ENCODE results near the gene MTOR. TPM values are rescaled to one million over a fixed set of nuclear protein-coding genes. Genes with fewer than 3 reads are reported as not detected.

Gene MTOR
- total and polyA plus RNA-seq, 2 of the 8 experiments (the other 6 are each of a cell fraction or from before 2014, with no cell fraction given), result 44.2 to 76.8 TPM

DNA sequence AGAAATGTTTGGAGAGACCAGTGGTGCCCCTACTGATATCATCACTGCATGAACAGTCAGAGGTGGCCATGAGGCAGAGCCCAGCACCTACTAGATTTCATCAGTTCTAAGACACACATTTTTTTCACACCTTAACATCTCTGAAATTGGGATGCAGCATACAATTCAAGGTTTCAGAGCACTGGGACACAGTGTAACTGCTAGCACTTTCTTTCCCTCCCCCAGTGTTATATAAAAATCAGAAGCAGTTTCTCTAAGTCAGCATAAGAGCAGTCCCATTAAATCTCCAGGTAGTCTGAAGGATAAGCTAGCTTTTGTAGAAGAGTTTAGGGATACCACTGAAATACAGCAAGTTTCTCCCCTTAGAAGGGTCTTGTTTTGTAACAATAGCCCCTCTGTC lies 83.2 kb downstream of the MTOR start:
- Histone ChIP-seq H3K36me3 (ENCODE audit: control insufficient read depth in 2 of 4, insufficient read depth in 4 of 4, low read length in 3 of 4) (no peaks in the 10 kb centered on the region; a peak in 2 of 8 replicates), H2BK12ac (ENCODE audit: low read depth, low read length) (no peak overlapping the region), H3K56ac (replicated peaks; ENCODE audit: insufficient read length, low read depth, low read length) (no peak overlapping the region), H4K91ac (replicated peaks; ENCODE audit: insufficient read length, low read length) (no peak overlapping the region), H3K4me2 (ENCODE audit: insufficient read depth in 1 of 2, low read depth in 2 of 2, low read length in 2 of 2) (no peak overlapping the region), H3K9ac (replicated peaks in 1 of 4; ENCODE audit: extremely low read depth in 1 of 4, low read depth in 3 of 4, low read length in 3 of 4) (no peak overlapping the region), H3K4ac (replicated peaks; ENCODE audit: insufficient read length, low read depth, low read length) (no peak overlapping the region), H3K18ac (ENCODE audit: extremely low read depth, low read length) (no peak overlapping the region), H3K14ac (ENCODE audit: insufficient read length) (no peak overlapping the region), H4K5ac (ENCODE audit: insufficient read length, low read depth, low read length) (no peak overlapping the region), H4K8ac (ENCODE audit: extremely low read depth, insufficient read depth, low read length) (no peak overlapping the region), H3K4me1 (replicated peaks in 1 of 4; ENCODE audit: control insufficient read depth in 3 of 4, insufficient read depth in 4 of 4, low read length in 3 of 4) (no peaks in the 10 kb centered on the region), H3K27ac (ENCODE audit: low read depth, low read length) (no peak overlapping the region), H3K23ac (ENCODE audit: insufficient read length) (no peak overlapping the region), H3K79me2 (ENCODE audit: control insufficient read depth in 1 of 2, insufficient read depth in 2 of 2, low read length in 2 of 2) (no peaks in the 10 kb centered on the region), H2BK120ac (replicated peaks; ENCODE audit: low read depth, low read length) (no peak overlapping the region), H3K27me3 (replicated peaks in 1 of 4; ENCODE audit: control insufficient read depth in 3 of 4, extremely low read depth in 1 of 4, insufficient read depth in 3 of 4, low read length in 3 of 4) (no peaks in the 10 kb centered on the region), H2AK5ac (ENCODE audit: low read depth, low read length) (no peak overlapping the region), H3K79me1 (ENCODE audit: low read depth, low read length) (no peaks in the 10 kb centered on the region; the same call in 1 of the 2 replicates), H4K20me1 (replicated peaks in 1 of 2; ENCODE audit: control insufficient read depth in 1 of 2, insufficient read depth in 2 of 2, low read length in 2 of 2) (peaks cover 0 to 6% of the 10 kb centered on the region in 2 experiments), H3K4me3 (ENCODE audit: extremely low read depth in 1 of 4, insufficient read depth in 2 of 4, low read depth in 3 of 4, low read length in 4 of 4) (no peak overlapping the region), H3K9me3 (ENCODE audit: insufficient read depth in 2 of 2, low read depth in 1 of 2, low read length in 1 of 2) (no peaks in the 10 kb centered on the region), H2BK5ac (ENCODE audit: low read depth, low read length) (no peak overlapping the region), H2BK15ac (ENCODE audit: low read length) (no peak overlapping the region), H3K23me2 (ENCODE audit: low read depth, low read length) (no peaks in the 10 kb centered on the region), H2BK20ac (ENCODE audit: low read length) (no peak overlapping the region), H2AFZ (ENCODE audit: low read length) (no peak overlapping the region)
- FAIRE-seq, result no peak
- CTCF ChIA-PET (ENCODE audit: partially characterized antibody), result interaction anchor here (1.2 kb wide), 2 partner anchors 63 to 141 kb away, joined by 3 to 5 read pairs; no protein-coding TSS in a partner anchor
- DNase-seq (ENCODE audit: low read depth in 1 of 2, low spot score in 2 of 2), result no peak
- POLR2A ChIA-PET (ENCODE audit: partially characterized antibody), result interaction anchor here (0.6 to 0.9 kb wide), 3 partner anchors 10 to 141 kb away, joined by 3 to 5 read pairs (median 3); no protein-coding TSS in a partner anchor
- no peak for TF ChIP-seq RAD21 (IDR thresholded peaks at IDR 0.05 in 1 of 2, conservative IDR thresholded peaks at IDR 0.05 in 1 of 2; ENCODE audit: low read depth in 2 of 2, low read length in 2 of 2)
- TF ChIP-seq POU5F1 (IDR thresholded peaks at IDR 0.05; ENCODE audit: low read depth, low read length), result no peak
- TF ChIP-seq POLR2AphosphoS5 (IDR thresholded peaks at IDR 0.05; ENCODE audit: low read depth, low read length), result no peak
- no peak for TF ChIP-seq EGR1 (IDR thresholded peaks at IDR 0.05; ENCODE audit: borderline replicate concordance, low read depth, low read length)
- no peak for TF ChIP-seq RNF2 (IDR thresholded peaks at IDR 0.05; ENCODE audit: borderline replicate concordance, low read depth, low read length, missing control alignments, poor library complexity, severe bottlenecking)
- TF ChIP-seq MAFK (IDR thresholded peaks at IDR 0.05; ENCODE audit: low read depth, low read length), result no peak

Data from H1 (cell line).